DND-41 (cell line): Measurements from ENCODE around the gene PLAAT5.

Source experiments
- CTCF ChIP-seq: IDR thresholded peaks from 2 replicates; pipeline ENCODE4 v1.5.1; 2012; ENCODE audit warnings: borderline replicate concordance, low read length, moderate library complexity, mild to moderate bottlenecking; ENCODE audit not compliant: poor library complexity, severe bottlenecking; ENCODE audit errors: extremely low read depth
- EZH2 ChIP-seq: IDR thresholded peaks from 3 replicates; pipeline ENCODE4 v1.6.1; 2012; ENCODE audit warnings: borderline replicate concordance, low read depth, mild to moderate bottlenecking, moderate library complexity, low read length, inconsistent platforms; ENCODE audit not compliant: severe bottlenecking

GRCh38 chr11:63510360-63511047 is 19.5 kb upstream of the PLAAT5 start:
- TF ChIP-seq CTCF (no peak), EZH2 (no peak)
